ELR (cell line): ENCODE data around the gene RND1.

Experiments
- DNase-seq: peaks from one replicate; pipeline ENCODE4 v3.0.0-alpha.2; 2015; ENCODE audit warnings: low read depth

The RND1 gene

DNA sequence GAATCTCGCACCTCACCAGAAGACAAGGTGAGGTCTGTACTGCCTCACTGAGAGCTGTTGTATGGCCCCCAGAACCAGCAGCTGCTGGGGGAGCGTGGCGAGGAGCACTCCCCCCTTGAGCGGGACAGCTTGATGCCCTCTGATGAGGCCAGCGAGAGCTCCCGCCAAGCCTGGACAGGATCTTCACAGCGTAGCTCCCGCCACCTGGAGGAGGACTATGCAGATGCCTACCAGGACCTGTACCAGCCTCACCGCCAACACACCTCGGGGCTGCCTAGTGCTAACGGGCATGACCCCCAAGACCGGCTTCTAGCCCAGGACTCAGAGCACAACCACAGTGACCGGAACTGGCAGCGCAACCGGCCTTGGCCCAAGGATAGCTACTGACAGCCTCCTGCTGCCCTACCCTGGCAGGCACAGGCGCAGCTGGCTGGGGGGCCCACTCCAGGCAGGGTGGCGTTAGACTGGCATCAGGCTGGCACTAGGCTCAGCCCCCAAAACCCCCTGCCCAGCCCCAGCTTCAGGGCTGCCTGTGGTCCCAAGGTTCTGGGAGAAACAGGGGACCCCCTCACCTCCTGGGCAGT lies 38.1 kb downstream of the RND1 start:
- no peak for DNase-seq

- DNase-seq = no peak
Measured at GRCh38 chr12:48827026-48827425, 38.6 kb downstream of the RND1 start.

DNA sequence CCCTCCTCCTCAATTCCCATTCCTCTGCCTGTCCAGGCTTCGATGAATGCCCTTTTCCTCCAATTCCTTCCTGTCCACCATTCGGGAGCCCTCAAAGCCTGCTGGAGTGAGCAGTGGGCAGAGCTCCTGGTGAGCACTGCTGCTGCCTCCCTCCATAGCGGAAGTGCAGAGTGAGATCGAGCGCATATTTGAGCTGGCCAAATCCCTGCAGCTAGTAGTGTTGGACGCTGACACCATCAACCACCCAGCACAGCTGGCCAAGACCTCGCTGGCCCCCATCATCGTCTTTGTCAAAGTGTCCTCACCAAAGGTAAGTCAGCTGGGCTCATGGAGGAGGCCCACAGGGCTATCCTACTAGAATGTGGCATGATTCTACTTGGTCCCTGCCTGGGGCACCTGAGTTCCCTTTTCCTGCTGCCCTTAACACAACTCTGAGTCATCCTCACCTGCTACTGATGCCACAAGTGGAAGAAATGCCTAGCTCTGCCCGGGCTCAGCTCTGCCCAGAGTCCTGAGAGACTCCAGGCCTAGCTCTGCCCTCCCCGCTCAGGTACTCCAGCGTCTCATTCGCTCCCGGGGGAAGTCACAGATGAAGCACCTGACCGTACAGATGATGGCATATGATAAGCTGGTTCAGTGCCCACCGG lies 39.3 kb downstream of the RND1 start:
- no peak for DNase-seq

- DNase-seq = no peak
Measured at GRCh38 chr12:48824905-48825304, 40.8 kb downstream of the RND1 start.

GRCh38 chr12:48824112-48824511 lies 41.6 kb downstream of the RND1 start:
- DNase-seq = no peak

DNA sequence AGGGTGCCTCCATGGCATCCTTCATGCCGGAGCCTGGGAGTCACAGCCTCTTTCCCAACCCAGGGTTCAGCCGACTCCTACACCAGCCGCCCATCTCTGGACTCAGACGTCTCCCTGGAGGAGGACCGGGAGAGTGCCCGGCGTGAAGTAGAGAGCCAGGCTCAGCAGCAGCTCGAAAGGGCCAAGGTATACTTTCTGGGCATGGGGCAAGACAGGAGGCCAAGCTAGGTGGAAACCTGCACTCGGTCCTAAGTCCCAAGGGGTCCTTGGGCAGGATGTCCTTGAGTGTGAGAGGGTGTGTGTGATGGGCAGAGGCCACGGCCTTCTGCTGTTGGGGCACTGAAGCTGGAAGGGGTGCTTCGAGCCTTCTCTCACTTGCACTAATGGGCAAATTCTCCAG lies 42.4 kb downstream of the RND1 start:
- no peak for DNase-seq

DNA sequence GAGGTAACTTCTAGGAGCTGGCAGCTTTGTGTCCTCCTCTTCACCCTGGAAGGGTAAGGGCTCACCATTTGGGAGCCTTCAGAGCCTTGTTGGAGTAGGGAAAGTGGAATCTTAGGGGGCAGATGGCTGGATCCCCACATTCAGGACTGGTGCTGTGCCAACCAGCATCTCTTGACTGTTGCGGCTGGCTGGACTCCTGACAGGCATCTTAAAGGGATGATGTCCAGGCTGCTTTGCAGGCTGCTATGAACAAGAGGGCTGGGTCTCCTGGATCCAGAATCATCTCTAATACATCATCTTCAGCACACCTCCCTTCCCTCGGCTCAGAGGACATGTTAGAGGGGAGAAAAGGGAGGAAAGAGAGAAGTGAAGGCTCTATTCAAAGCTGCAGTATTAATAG lies 43.0 kb downstream of the RND1 start:
- DNase-seq = no peak

DNA sequence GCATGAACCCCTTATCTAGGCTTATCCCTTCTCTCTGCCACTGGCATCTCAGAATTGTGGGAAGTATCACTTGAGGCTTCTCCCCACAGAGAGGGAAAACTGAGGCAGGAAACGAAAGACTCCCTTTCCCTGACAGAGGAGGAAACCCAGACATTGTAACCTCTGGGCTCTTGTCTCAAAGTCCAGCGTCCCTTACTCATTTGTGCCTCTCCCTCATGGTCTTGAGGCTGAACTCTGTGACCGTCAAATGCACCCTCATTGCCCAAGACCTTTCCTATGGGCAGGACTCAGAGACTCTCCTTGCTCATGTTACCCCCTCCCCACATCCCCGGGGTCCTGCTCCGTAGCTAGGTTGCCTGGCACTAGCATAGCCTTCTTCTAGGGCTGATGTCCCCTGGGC lies 43.5 kb downstream of the RND1 start:
- DNase-seq = no peak

DNA sequence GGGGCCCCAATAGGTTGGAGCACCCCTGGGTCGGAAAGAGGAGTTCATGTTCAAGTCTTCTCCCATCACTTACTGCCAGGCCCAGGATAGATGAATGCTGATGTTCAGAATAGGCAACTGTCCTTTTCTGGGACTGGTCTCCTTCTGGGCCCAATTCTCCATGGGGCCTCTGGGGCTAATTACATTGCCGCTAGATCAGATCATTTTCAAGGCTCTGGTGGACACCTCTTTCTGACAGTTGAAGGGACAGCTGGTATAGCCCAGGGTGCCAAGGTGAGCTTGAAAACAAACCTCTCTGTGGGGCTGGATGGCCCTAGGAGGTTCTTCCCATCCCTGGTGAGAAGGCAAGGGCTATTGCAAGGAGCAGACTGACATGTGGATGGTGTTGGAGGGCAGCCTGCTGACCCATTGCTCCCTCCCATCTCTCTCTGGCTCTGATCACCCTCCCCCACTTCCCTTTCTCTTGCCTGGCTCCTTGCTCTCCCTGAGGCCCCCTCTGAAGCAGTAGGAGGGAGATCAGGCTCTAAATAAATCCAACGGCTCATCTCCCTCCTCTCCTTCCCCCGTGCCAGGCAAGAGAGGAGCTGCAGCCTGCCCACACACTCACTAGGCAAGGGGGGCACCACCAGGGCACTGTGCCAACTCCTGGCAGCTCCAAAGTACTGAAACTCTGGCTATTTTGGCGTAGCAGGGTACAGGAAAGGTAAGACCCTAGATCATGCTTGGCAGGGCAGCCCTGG lies 45.5 kb downstream of the RND1 start:
- no peak for DNase-seq

DNA sequence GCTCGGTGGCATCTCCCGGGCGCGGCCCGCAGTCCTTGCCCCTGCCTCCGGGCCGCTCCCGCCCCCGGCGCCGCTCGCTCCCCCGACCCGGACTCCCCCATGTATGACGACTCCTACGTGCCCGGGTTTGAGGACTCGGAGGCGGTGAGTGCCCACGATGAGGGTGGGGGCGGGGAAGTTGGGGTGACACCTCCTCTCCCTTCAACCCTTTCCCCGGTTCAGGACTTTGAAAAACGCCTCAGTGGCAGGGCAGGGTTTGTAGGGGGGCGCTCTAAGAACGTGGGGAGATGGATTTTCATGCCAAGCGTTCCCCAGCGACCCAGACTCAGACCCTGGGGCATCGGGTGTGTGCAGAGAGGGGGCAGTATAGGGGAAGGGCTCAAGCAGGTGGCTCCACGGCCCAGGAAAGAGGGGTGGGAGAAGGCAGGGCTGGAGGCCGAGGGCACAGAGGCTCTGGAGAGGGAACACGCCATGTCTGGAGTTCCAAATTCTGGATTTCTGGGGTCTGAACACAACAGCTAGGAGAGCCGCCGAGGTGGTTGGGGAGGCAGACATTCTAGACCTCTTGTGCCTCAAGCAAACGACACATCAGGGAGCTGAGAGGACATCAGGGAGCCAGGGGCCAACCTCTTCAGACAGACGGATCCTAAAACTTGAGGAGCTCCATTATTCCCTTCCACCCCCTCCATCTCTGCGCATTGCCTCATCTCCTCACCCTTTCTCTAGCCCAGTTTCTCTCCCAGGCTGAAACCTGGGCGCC lies 46.7 kb downstream of the RND1 start:
- DNase-seq = no peak

GRCh38 chr12:48817873-48818830 lies 47.5 kb downstream of the RND1 start, which contains the start of gene CACNB3:
Gene CACNB3, plus strand, starts transcription at chr12:48818496. Its CDS starts 434 bp downstream, at chr12:48818930.
- peak; percentile 64 for DNase-seq

DNA sequence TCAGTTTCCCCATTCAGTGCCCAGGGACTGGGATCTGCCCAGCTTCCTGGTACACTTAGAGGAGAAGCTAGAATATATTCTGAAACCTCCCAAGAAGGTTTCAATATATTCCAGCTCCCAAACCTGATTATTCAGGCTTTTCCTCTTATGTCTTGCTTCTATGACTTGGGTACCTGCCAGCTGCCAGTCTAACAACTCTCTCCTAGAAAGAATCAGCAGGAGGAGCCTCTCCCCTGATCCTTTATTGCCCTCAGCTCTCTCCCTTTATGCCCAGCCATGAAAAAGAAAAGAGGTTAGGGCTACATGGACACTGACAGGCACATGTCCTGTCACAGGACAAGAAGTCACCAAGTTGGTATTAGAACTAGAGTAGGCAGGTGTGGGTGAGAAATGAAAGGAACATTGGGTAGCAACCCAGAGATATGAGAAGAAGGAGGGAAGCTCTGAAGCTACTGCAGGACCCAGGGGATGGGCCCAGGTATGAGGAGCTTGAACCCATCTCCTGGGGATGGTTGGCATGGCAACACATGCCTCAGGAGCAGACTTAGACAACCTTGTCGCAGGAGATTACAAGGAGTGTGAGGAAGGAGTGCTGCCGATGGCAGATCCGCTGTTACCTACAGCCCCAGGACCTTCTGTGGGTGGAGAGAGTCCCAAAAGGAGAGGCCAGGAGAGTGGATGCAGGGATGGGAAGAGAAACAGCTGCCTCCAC lies 49.4 kb downstream of the RND1 start:
- DNase-seq = no peak

DNA sequence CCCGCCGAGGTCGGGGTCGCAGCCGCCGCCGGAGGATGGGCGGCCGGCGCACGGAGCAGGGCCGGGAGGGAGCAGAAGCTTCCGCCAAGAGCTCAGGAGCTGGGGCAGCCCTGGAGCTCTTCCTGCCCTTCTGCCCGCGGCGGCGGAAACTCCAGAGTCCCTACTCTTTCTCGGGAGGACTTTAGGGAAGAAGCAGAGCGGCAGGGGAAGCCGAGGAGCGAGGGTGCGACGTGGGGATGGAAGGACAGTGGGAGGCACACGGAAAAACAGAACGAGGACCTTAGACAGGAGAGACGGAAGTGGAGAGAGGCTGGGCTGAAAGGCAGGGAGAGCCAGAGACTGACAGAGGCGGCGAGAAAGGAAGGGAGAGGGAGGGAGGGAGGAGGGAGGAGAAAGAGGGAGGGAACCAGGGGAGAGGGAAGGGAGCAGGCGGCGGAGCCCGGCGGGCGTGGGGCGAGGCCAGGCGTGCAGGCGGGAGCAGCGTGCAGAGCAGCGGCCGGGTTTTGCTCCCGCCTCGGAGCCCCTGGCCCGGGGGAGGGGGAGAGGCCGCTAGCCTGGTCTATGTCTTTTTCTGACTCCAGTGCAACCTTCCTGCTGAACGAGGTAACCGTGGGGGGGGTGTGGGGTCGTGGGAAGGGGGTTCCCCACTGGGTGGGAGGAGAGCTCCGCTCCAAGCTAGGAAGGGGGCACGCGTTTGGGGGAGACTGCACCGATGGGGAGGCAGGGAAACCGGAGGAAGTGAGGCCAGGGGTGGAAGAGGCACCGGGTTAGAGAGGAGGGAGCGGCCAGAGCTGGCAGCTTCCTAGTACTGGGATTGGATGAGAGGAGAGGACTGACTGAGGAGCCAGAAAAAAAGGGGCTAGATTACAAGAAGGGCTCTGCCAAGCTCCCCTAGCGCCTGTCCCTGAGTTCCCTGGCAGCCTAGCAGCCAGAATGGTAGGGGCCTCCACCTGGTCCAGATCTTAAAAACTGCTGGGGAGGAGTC lies 50.3 kb downstream of the RND1 start:
- DNase-seq = peak; percentile 85

DNA sequence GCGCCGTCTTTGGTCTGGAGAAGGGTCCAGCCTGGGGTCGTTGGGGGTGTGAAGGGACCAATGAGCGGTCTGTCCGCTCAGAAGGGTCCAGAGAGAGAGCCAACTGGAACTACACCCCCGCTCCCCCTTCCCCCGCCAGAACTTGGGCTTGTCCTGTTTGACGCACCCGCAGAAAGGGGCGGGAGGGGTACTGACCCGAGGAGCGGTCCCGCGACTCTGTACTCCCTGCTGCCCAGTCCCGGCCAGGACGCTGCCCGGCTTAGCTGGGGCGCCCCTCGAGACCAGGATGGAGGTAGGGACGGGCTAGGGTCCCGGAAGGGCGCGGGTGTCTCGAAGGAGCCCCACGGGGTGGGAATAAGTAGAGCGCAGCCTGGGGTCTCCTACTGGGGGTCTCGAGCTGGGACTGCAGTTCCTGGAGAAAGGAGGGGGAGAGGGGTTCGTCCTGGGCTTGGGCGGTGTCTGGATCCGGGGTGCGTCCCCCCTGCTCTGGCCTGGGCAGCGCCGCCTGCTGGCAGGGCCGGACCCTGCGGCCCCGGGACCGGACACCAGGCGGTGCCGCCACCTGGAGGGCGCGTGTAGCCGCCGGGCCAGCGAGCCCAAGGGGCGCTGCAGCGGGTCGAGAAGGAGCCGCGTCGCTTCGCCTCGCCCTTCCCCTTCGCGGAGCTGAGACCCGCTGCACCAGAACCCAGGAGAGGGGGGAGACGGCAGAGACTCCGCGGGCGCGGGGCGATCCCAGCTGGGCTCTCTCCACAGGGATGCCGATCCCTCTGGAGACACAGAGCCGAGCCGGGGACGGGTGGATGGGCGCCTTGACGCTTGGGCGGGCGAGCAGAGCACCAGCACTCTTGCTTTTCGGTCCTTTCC lies 51.2 kb downstream of the RND1 start:
- peak; percentile 84 for DNase-seq

- no peak for DNase-seq
Measured at GRCh38 chr12:48813465-48814261, 52.0 kb downstream of the RND1 start.

- no peak for DNase-seq
Measured at GRCh38 chr12:48812389-48812788, 53.3 kb downstream of the RND1 start.

DNA sequence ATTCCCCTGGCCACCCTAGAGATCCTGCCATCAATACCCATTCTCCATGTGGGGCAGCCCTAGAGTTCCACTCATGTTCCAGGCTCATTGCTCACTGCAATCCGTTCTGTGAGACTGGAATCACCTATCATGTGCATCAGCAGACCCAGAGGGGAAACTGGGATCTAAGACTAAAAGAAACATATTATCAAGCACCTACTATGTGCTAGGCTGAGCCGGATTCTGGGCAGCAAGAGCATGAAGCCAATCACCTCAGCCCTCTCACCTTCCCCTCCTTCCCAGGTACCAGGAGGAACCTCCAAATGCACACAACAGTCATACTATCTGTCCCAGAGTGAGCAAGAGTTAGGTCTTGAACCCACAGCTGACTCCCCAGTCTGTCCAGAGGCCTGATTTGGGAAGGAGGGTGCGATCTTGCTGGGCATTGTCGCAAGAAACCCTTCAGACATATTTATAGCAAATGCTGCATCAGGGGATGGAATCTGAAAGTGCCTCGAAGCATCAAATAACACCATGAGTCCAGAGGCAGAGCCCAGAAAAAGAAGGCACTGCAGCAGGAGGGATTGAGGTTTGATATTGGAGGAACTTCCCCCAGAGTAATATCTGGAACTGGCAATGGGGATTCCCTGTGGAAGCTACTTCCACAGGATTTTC lies 54.1 kb downstream of the RND1 start:
- no peak for DNase-seq
